GM18507 (cell line): ENCODE data around the gene UBE3C.

Experiments used
- DNase-seq: peaks from one replicate; pipeline ENCODE4 v3.0.0; 2011; ENCODE audit warnings: low read depth; ENCODE audit not compliant: insufficient read length; ENCODE audit errors: extremely low spot score
- FAIRE-seq: peaks from 2 replicates; lab custom pipeline; 2011; peaks lifted over from hg19 to GRCh38; lab: Jason Lieb, UNC

The UBE3C gene

GRCh38 chr7:157309988-157310668, 171.4 kb downstream of the UBE3C start:
- DNase-seq (no peak), FAIRE-seq (no peak)

- FAIRE-seq (no peak), DNase-seq (no peak)
These were observed 172.0 kb downstream of the UBE3C start for GRCh38 chr7:157310676-157311185.

GRCh38 chr7:157312941-157313340, 174.2 kb downstream of the UBE3C start:
- FAIRE-seq (no peak), DNase-seq (no peak)

- FAIRE-seq (no peak), DNase-seq (no peak)
These were observed 174.9 kb downstream of the UBE3C start for GRCh38 chr7:157313645-157314044.

- DNase-seq (no peak), FAIRE-seq (no peak)
These were observed 179.4 kb downstream of the UBE3C start for GRCh38 chr7:157318015-157318706.
